UCSD-AML1 (cell line): ENCODE measurements around the gene PPBP.
"Not testable (repeated sequence)": the region's sequence is repeated elsewhere in the genome, so short reads cannot be mapped to it uniquely, and the experiment has no call there.

Experiments used
- DNase-seq: peaks from one replicate; lab custom pipeline; 2025; ENCODE audit not compliant: unreplicated experiment; lab: John Stamatoyannopoulos, UW

PPBP gene

DNA sequence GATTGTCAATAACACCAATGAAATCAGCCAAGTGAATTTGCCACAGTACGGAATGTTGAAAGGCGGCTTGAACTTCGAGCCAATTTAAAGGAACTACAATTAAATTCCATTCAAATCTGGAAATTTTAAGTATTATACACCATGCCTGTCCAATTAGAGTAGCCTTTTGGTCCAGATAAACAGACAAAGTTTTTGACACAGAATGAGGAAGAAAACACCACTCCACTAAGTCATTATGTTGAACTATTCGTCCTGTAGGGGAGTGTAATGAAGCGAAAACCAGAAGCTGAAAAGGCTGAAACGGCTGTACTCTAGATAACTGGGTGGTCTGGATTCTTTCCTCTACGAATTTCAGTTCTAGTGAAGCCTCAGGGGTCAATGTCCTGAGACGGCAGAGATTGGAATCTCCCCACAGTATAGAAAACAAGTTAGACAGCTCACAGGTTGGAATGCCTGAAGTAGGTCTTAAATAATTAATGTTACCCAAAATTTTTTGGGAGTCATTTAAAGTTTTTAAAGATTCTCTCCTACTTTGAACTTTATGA is 37.5 kb downstream of the PPBP start:
- not testable (repeated sequence) for DNase-seq

GRCh38 chr4:73948990-73949706 is 38.8 kb downstream of the PPBP start:
- DNase-seq: no peak

DNA sequence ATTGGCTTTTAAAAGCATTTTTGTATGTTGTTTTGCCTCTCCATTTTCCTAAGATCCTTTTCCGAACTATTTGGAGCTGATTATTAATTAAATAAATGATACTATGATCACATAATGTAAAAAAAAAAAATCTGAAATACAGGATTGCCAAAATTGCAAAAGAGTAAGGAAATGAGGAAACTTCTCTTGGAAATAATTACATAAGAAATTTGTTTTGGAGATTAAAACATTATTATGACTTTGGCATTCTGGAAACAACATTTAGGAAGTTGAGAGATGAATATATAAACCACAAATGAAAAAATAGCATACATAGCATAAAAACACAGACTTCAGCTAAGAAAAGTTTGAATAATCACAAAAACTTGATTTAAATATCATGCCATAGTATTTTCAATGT is 39.7 kb downstream of the PPBP start:
- DNase-seq: no peak

GRCh38 chr4:73947239-73947985 is 40.6 kb downstream of the PPBP start:
- DNase-seq: no peak

- no peak for DNase-seq
Measured at GRCh38 chr4:73945674-73946449, 42.1 kb downstream of the PPBP start.

GRCh38 chr4:73945140-73945539 is 42.9 kb downstream of the PPBP start:
- DNase-seq: no peak

GRCh38 chr4:73944061-73944875 is 43.7 kb downstream of the PPBP start:
- DNase-seq: no peak

DNA sequence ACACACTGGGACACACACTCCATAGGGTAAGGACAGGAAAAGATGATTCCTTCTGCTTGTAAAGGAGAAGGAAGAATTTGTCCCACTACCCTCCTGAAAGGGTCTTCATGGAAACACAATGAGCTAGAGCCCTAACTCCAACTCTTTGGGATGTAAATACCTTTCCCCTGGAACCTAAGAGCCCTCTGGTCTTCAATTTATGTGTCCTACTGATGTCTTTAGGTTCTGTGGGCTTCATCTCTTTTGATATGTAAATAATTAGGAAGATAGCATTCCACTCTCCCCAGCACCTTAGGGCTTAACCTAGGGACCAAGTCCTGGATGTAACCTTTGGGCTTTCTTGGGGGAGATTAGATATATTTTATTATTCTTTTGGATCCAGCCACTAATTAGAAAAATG is 44.4 kb downstream of the PPBP start:
- no peak for DNase-seq

GRCh38 chr4:73936969-73937368 is 51.0 kb downstream of the PPBP start:
- no peak for DNase-seq
